Activated naive CD8-positive, alpha-beta T cell treated with anti-CD3 and anti-CD28 coated beads, Interleukin-2, amount 50 U/mL, for 24 hours (primary cell): ENCODE data around the gene ALG2.

Experiments
- ATAC-seq: fragments of 150-1000 bp; cut with Tn5 transposase; one replicate; pipeline ENCODE4 v1.10.0; 2021
- DNase-seq: peaks from one replicate; pipeline ENCODE4 v3.0.0; 2021
- H3K27ac Mint-ChIP-seq: one replicate; pipeline ENCODE4 v1.8.0; 2021; ENCODE audit warnings: mild to moderate bottlenecking, mixed read lengths
- H3K27me3 Mint-ChIP-seq: one replicate; pipeline ENCODE4 v1.8.0; 2021; ENCODE audit warnings: mixed read lengths
- H3K36me3 Mint-ChIP-seq: one replicate; pipeline ENCODE4 v1.8.0; 2021; ENCODE audit warnings: low read depth, mixed read lengths
- H3K4me1 Mint-ChIP-seq: one replicate; pipeline ENCODE4 v1.8.0; 2021; ENCODE audit warnings: mixed read lengths
- H3K4me3 Mint-ChIP-seq: one replicate; pipeline ENCODE4 v1.8.0; 2021; ENCODE audit warnings: mild to moderate bottlenecking, moderate library complexity, mixed read lengths
- H3K9me3 Mint-ChIP-seq: one replicate; pipeline ENCODE4 v1.8.0; 2021; ENCODE audit warnings: mixed read lengths

Gene ALG2

DNA sequence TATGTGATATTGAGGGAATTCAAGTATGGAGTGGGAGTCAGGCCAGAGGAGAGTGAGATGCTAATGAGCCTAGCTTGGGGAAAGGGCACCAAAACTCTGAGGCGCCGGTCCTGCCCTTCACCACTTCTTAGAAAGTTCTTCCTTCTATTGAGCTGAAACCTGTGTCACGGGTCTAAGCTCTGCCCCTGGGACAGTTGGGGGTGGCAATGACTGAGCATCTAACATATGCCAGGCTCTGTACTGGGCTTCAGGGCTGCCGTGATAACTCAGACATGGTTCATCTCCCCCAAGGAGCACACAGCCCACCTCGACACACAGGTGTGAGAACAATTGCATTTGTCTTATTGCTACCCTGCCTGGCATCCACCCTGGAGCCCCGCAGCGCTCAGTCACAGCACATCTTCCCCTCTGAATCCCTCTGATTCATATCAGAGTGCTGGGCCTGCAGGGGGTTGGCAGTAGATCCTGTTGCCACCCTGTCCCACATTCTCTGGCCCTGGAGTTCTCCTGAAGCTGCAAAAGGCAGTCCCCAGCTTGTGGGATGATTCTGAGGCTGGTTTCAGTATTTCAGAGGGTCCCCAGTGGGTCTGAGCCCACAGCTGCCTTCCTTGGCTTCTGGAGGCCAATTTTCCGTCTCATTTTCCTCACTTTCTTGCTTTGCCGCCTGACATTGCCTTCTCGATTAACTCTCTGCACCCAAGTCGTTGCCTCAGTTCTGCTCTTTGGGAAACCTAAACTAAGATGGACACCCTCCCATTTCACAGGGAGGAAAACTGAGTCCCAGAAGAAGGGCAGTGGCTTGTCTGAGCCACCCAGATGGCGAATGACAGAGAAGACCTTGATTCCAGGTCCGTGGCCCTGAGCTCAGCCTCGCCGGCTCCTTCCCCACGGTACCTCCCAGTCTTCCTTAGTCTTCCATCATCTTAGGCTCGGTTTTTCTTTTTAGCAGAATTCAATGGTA lies 42.5 kb downstream of the ALG2 start:
- peaks cover 4% of the 10 kb centered on the region for H3K36me3 Mint-ChIP-seq
- no peaks in the 10 kb centered on the region for H3K9me3 Mint-ChIP-seq
- ATAC-seq (no peak), DNase-seq (no peak)
- no peak overlapping the region for H3K27ac Mint-ChIP-seq
- peaks cover 2% of the 10 kb centered on the region for H3K27me3 Mint-ChIP-seq
- peaks cover 61% of the 10 kb centered on the region for H3K4me1 Mint-ChIP-seq
- H3K4me3 Mint-ChIP-seq = no peak overlapping the region

DNA sequence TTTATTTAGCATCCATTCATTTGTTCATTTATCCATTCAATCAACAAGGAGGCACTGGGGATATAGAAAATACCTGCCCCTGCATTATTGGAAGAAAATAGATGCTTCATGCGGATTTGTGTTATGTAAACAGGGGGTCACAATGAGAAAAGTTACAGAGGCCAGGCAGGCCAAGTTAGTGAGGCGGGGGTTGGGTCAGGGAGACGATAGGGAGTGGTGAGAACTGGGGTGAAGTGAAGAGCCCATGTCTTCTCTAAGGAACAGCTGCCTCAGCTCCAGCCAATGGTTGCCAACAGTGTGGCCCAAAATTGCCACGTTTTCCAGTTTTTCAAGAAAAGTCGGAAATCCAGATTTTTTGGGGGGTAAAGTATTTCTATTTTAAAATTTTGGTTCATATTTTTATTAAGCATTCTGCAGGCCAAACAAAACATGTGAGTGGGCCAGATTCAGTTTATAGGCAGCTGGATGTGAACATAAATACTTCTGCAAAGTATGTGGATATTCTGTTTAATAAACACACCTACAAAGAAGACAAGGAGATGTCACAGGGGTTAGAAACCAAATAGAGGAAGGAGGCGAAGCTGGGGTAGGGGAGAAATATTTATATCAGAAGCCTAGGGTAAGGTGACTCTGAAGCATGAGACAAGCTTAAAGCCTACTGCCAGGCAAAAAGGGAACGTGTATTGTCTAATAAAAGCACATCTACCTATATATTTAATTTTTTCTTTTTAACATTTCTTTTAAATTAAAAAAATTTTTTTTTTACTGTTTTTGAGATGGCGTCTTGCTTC lies 44.0 kb downstream of the ALG2 start:
- H3K4me1 Mint-ChIP-seq = peaks cover 53% of the 10 kb centered on the region
- DNase-seq (no peak), ATAC-seq (no peak)
- H3K27me3 Mint-ChIP-seq = peaks cover 4% of the 10 kb centered on the region
- no peak overlapping the region for H3K4me3 Mint-ChIP-seq
- no peak overlapping the region for H3K27ac Mint-ChIP-seq
- peaks cover 4% of the 10 kb centered on the region for H3K36me3 Mint-ChIP-seq
- no peaks in the 10 kb centered on the region for H3K9me3 Mint-ChIP-seq

GRCh38 chr9:99176527-99177013 lies 45.2 kb downstream of the ALG2 start:
- Mint-ChIP-seq H3K4me3 (no peak overlapping the region), H3K27ac (no peak overlapping the region), H3K4me1 (peaks cover 45% of the 10 kb centered on the region), H3K9me3 (no peaks in the 10 kb centered on the region), H3K36me3 (peaks cover 4% of the 10 kb centered on the region), H3K27me3 (peaks cover 4% of the 10 kb centered on the region)
- no peak for ATAC-seq
- no peak for DNase-seq

DNA sequence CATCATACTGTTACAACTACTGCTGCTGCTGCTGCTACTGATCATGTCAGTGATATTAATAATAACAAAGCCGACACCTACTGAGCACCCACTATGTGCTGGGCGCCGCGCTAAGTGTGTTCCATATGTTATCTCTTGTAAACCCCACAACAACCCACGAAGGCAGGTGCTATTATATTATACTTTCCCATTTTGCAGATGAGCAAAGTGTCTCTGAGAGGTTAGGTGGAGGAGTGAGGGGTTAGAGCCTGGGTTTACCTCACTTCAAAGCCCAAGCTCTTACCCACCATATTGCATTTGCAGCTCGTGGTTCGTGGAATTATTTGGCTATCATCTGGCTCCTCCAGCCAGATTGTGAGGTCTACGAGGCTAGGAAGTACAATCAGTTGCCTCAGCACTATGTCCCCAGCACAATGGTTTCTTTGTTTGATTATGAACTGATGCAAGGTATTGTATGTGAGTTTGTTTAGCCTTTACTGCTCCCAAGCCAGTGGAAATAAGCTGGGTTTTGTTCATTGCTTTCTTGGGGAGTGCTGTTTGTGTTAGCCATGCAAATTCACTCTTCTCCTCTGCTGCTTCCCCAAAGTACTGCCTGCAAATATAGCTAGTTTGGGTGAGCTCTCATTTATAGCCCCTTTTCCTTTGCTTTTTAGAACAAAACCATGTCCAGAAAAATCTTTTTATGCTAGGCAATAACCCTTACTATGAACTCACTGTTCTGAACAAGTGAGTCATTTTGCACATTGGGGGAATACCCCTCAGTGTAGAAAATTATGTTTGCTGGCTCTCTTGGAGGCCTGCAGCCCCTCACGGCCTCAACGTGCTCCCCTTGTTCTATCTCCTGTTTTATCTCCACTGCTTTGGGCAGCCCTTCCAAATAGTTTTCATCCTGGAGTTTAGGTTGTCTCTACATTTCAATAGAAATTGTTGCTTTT lies 47.9 kb downstream of the ALG2 start:
- ATAC-seq (peak; percentile 65), DNase-seq (no peak)
- no peak overlapping the region for H3K27ac Mint-ChIP-seq
- no peaks in the 10 kb centered on the region for H3K9me3 Mint-ChIP-seq
- peaks cover 18% of the 10 kb centered on the region for H3K4me1 Mint-ChIP-seq
- no peak overlapping the region for H3K4me3 Mint-ChIP-seq
- H3K27me3 Mint-ChIP-seq = peaks cover 2% of the 10 kb centered on the region
- H3K36me3 Mint-ChIP-seq = no peaks in the 10 kb centered on the region

- no peak for DNase-seq
- H3K36me3 Mint-ChIP-seq = no peaks in the 10 kb centered on the region
- no peaks in the 10 kb centered on the region for H3K9me3 Mint-ChIP-seq
- H3K27me3 Mint-ChIP-seq = peaks cover 2% of the 10 kb centered on the region
- no peak overlapping the region for H3K27ac Mint-ChIP-seq
- peaks cover 27% of the 10 kb centered on the region for H3K4me1 Mint-ChIP-seq
- no peak overlapping the region for H3K4me3 Mint-ChIP-seq
- ATAC-seq = no peak
Measured at GRCh38 chr9:99172124-99173091, 49.3 kb downstream of the ALG2 start.

DNA sequence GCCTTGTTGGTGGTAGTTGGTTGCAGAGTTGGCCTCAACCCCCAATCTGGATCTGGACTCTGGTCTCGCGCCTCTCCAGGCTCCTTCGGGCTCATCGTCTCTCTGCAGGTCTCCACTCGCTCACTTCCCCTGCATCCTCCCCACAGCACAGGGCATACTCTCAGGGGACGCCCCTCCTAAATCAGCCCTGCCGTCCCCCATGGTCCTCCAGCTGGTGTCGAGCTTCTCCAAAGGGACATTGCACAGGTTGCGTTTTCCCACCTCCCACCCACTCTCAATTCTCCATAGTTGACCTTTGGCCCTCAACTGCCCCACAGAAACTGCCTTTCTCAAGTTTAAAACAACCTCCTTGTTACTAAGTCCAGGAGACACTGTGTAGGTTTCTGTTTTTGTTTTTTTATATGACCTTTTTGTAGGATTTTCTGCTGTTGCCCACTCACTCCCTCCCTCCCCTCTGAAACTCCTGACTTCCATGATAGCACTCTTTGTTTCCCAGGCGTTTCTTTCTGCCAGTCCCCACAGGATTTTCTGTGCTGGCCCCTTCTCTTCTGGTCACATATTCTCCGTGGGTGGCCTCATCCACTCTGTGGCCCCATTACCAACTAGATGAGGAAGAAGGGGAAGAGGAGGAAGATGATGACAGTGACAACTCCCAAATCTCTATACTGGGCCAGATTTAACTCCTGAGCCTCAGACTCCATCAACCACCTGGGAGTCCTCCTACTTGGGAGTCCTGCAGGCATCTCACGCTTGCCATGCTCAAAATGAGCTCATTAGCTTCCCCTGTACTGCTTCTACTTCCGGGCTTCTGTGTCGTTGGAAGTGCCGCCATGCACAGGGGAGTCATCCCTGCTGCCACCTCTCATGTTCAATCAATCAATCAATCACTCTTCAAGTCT lies 50.3 kb downstream of the ALG2 start:
- Mint-ChIP-seq H3K9me3 (no peaks in the 10 kb centered on the region), H3K4me1 (peaks cover 36% of the 10 kb centered on the region), H3K4me3 (no peak overlapping the region), H3K27ac (no peak overlapping the region), H3K27me3 (peaks cover 2% of the 10 kb centered on the region), H3K36me3 (no peaks in the 10 kb centered on the region)
- DNase-seq (no peak), ATAC-seq (no peak)

DNA sequence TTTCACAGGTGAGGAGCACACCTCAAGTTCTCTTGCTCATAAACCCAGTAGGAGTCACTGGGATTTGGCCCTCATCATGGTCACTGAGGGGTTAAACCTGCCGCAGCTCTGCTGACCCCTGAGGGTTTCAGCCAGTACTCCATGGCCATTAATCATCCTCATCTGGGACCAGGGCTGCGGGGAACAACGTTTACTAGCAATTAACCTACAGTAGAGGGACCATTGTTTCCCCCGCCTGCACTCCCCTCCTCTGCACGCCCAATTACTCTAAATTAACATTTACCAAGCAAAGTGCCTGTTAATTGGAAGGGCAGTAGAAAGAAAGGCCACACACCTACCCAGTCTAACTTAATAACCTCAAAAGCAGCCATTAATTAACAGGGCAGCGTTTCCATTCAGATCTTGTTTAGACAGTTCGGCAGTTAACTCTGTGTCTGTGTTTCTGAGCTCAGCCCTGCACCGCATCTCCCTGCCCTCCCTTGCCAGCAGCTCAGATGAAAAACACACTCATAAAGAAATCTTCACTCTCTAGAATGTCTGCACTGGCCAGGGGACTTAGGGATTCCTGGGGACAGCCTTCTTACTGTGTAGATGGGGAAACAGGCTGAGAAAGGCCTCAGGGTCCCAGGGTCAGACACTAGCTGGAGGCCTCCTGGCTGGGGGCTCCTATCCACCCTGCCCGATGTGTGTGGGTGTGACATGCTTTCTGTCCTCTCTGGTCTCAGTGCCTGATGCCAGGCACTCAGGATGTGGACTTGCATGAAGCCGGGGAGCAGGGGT lies 51.6 kb downstream of the ALG2 start:
- no peak overlapping the region for H3K27ac Mint-ChIP-seq
- H3K9me3 Mint-ChIP-seq = no peaks in the 10 kb centered on the region
- no peak for ATAC-seq
- no peak overlapping the region for H3K4me3 Mint-ChIP-seq
- peaks cover 2% of the 10 kb centered on the region for H3K27me3 Mint-ChIP-seq
- H3K4me1 Mint-ChIP-seq = peaks cover 45% of the 10 kb centered on the region
- no peaks in the 10 kb centered on the region for H3K36me3 Mint-ChIP-seq
- DNase-seq = no peak

- ATAC-seq = no peak
- peaks cover 46% of the 10 kb centered on the region for H3K4me1 Mint-ChIP-seq
- no peak overlapping the region for H3K4me3 Mint-ChIP-seq
- H3K27me3 Mint-ChIP-seq = peaks cover 2% of the 10 kb centered on the region
- no peak for DNase-seq
- no peaks in the 10 kb centered on the region for H3K9me3 Mint-ChIP-seq
- H3K36me3 Mint-ChIP-seq = no peaks in the 10 kb centered on the region
- H3K27ac Mint-ChIP-seq = no peak overlapping the region
Measured at GRCh38 chr9:99169086-99169485, 52.7 kb downstream of the ALG2 start.

DNA sequence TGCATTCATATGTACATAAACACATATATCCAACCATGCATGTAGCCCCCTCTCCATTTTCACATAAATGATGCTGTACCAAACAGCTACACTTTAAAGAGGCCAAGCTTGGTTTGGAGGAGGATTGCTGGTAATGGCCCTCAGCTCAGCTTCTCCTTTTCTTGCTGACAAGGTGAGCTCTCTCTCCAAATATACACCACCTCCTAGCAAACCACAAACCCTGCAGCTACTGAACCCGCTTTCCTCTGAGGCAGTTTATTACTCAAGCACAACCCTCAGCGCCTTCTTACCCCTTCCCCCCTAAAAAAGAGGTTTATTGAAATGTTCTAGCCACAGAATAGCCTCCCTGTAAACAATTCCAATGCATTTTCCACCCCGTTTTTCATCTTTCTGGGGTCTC lies 54.0 kb downstream of the ALG2 start:
- H3K27me3 Mint-ChIP-seq = no peaks in the 10 kb centered on the region
- peaks cover 45% of the 10 kb centered on the region for H3K4me1 Mint-ChIP-seq
- no peak for ATAC-seq
- H3K9me3 Mint-ChIP-seq = no peaks in the 10 kb centered on the region
- H3K36me3 Mint-ChIP-seq = no peaks in the 10 kb centered on the region
- no peak for DNase-seq
- no peak overlapping the region for H3K27ac Mint-ChIP-seq
- no peak overlapping the region for H3K4me3 Mint-ChIP-seq

DNA sequence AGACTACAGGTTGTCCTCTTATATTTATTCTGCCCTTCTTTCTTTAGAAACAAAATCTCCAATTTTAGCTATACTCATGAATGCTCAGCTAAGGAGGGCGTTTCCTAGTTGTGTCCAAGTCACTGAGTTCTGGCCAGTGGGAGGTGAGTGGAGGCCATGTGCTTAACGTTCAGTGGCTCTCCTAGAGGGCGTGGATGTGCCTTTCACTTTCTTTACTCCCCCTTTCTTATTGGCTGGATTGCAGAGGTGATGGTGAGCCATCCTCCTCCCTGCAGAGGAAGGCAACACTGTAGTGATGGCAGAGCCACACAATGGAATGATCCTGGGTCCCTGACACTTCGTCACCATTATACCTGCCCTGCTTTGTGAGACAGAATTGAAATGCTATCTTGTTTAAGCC lies 54.6 kb downstream of the ALG2 start:
- H3K27ac Mint-ChIP-seq = no peak overlapping the region
- DNase-seq (no peak), ATAC-seq (peak; percentile 64)
- H3K36me3 Mint-ChIP-seq = no peaks in the 10 kb centered on the region
- H3K4me3 Mint-ChIP-seq = no peak overlapping the region
- H3K27me3 Mint-ChIP-seq = no peaks in the 10 kb centered on the region
- peaks cover 47% of the 10 kb centered on the region for H3K4me1 Mint-ChIP-seq
- H3K9me3 Mint-ChIP-seq = no peaks in the 10 kb centered on the region
